Subcutaneous adipose tissue (tissue), 4 donors: ENCODE measurements around the gene ZNF557. TPM values are rescaled to one million over a fixed set of nuclear protein-coding genes. Genes with fewer than 3 reads are reported as not detected.

Source experiments
- CTCF ChIP-seq: fragments of 450-650 bp; IDR thresholded peaks from one replicate; pipeline ENCODE4 v1.5.1; 2016; ENCODE audit warnings: low read depth, mild to moderate bottlenecking, control low read depth, antibody characterized with exemption, moderate library complexity
- total RNA-seq, 4 donors: library from RNA; depleted of rRNA; stranded (reverse); fragments of >200 nt; gene quantifications; one replicate each; pipeline ENCODE4 v1.1.0, GENCODE V29; 2016

Gene ZNF557
- total RNA-seq, 4 donors from 2014 or later, result 7.9 to 9.1 (median 8.0) TPM

DNA sequence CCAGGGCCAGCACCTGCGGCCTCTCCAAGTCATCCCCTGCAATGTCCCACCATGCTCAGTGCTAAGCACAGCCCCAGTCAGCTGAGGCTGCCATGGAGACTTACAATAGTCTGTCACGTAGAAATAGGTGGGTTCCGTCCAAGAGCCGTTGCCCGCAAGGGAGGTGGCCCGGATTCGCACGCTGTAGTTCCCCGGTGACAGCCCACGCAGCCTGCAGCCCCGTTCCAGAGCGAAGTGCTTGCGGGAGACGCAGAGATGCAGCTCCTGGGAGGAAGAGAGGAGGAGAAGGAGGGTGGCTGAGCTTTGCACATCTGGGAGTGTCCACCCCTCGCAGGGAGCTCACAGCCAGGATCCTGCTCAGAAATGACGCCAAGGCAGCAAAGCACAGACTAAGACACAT is 62.6 kb downstream of the ZNF557 start:
- no peak for TF ChIP-seq CTCF

- no peak for TF ChIP-seq CTCF
These were observed 67.6 kb downstream of the ZNF557 start for GRCh38 chr19:7137120-7137519.

Other genes starting within 250 kb of the ZNF557 start
- under 1 TPM in 1 of 4 donors, not detected in 3; 0.17 TPM for gene ADGRE1, start 182.1 kb upstream of the ZNF557 start, total RNA-seq
- not detected for gene MBD3L2B, start 48.3 kb upstream of the ZNF557 start, total RNA-seq
- gene MBD3L5, start 39.1 kb upstream of the ZNF557 start, total RNA-seq, result not detected
- gene MBD3L4, start 29.5 kb upstream of the ZNF557 start, total RNA-seq, result not detected
- gene MBD3L2, start 20.4 kb upstream of the ZNF557 start, total RNA-seq, result not detected
- not detected for gene MBD3L3, start 11.0 kb upstream of the ZNF557 start, total RNA-seq
- 100 to 1,000 TPM in 2 of 4 donors, 10 to 100 TPM in 2; 66.0 to 118 (median 106) TPM for gene INSR, start 224.7 kb downstream of the ZNF557 start, total RNA-seq